B cell (primary cell): Measurements from ENCODE around the gene C20orf204. TPM values are rescaled to one million over a fixed set of nuclear protein-coding genes. Genes with fewer than 3 reads are reported as not detected.

ENCODE experiments used
- ATAC-seq: fragments of 200-7000 bp; cut with Tn5 transposase; one replicate; pipeline ENCODE4 v1.10.0; 2021; ENCODE audit warnings: low read depth, mild to moderate bottlenecking, moderate number of reproducible peaks, moderate library complexity
- CTCF ChIA-PET: fragments of 350-600 bp; sonication (Branson Sonifier 250); formaldehyde crosslinking; loops from one replicate; lab custom pipeline; 2021; ENCODE audit warnings: antibody characterized with exemption, inconsistent platforms; lab: Charles Lee
- POLR2A ChIA-PET: fragments of 350-600 bp; sonication (Branson Sonifier 250); formaldehyde crosslinking; loops from one replicate; lab custom pipeline; 2021; ENCODE audit warnings: antibody characterized with exemption; lab: Charles Lee
- DNase-seq: peaks from one replicate; pipeline ENCODE4 v3.0.0; 2013
- H2AFZ ChIP-seq: 2 replicates; pipeline ENCODE4 v1.6.1; 2012; ENCODE audit warnings: mild to moderate bottlenecking, low read depth, low read length; ENCODE audit not compliant: insufficient read depth, poor library complexity, severe bottlenecking
- H3K27ac ChIP-seq, 2 donors: 1 replicate in 1 of 2; 2 replicates in 1 of 2; pipeline ENCODE4 v1.5.1; 2012 to 2013; ENCODE audit warnings: low read length in 2 of 2, mild to moderate bottlenecking in 2 of 2, moderate library complexity in 1 of 2
- H3K27me3 ChIP-seq, 4 experiments: fragments of 200-600 bp in 1 of 4; sonication (generic) in 1 of 4; replicated peaks in 1 of 4; 1 replicate in 2 of 4; 2 replicates in 2 of 4; pipeline versions ENCODE4 v1.6.1 to v1.7.0; 2013 to 2016; ENCODE audit warnings: low read length in 3 of 4, mild to moderate bottlenecking in 2 of 4, mixed read lengths in 1 of 4, moderate library complexity in 1 of 4; ENCODE audit not compliant: insufficient read depth in 4 of 4, control insufficient read depth in 3 of 4; ENCODE audit errors: control extremely low read depth in 1 of 4
- H3K36me3 ChIP-seq, 2 experiments: replicated peaks in 1 of 2; 1 replicate in 1 of 2; 2 replicates in 1 of 2; pipeline versions ENCODE4 v1.6.1 to v1.7.1; 2013; ENCODE audit warnings: low read length in 1 of 2; ENCODE audit not compliant: insufficient read depth in 2 of 2, control insufficient read depth in 1 of 2; ENCODE audit errors: control extremely low read depth in 1 of 2, extremely low read depth in 1 of 2
- H3K4me1 ChIP-seq, 2 donors: fragments of 200-600 bp in 1 of 2; sonication (generic) in 1 of 2; 1 replicate in 1 of 2; 2 replicates in 1 of 2; pipeline versions ENCODE4 v1.5.1 to v1.6.1; 2013 to 2017; ENCODE audit warnings: low read length in 2 of 2; ENCODE audit not compliant: control insufficient read depth in 2 of 2, insufficient read depth in 2 of 2
- H3K4me2 ChIP-seq: replicated peaks from 2 replicates; pipeline ENCODE3; 2012; ENCODE audit warnings: mild to moderate bottlenecking, low read depth, low read length; ENCODE audit not compliant: poor library complexity, severe bottlenecking
- H3K4me3 ChIP-seq, 5 experiments: fragments of 200-600 bp in 1 of 5; sonication (generic) in 1 of 5; 1 replicate in 3 of 5; 2 replicates in 2 of 5; pipeline versions ENCODE4 v1.5.1 to v1.7.0; 2011 to 2016; ENCODE audit warnings: low read length in 4 of 5, mild to moderate bottlenecking in 4 of 5, low read depth in 2 of 5, control low read depth in 1 of 5, moderate library complexity in 1 of 5; ENCODE audit not compliant: insufficient read depth in 1 of 5; ENCODE audit errors: control extremely low read depth in 1 of 5, extremely low read depth in 1 of 5
- H3K79me2 ChIP-seq: fragments of 200-600 bp; sonication (generic); one replicate; pipeline ENCODE4 v1.6.0; 2016; ENCODE audit warnings: low read length; ENCODE audit not compliant: control insufficient read depth, insufficient read depth
- H3K9ac ChIP-seq: fragments of 200-600 bp; sonication (generic); 2 replicates; pipeline ENCODE4 v1.6.1; 2017; ENCODE audit warnings: mild to moderate bottlenecking, low read length, moderate library complexity
- H3K9me3 ChIP-seq, 3 donors: one replicate each; pipeline versions ENCODE4 v1.6.1 to v1.7.1; 2013; ENCODE audit warnings: low read length in 2 of 3; ENCODE audit not compliant: control insufficient read depth in 2 of 3, insufficient read depth in 1 of 3; ENCODE audit errors: control extremely low read depth in 1 of 3
- H4K20me1 ChIP-seq: 2 replicates; pipeline ENCODE4 v1.6.0; 2012; ENCODE audit warnings: mild to moderate bottlenecking, low read length; ENCODE audit not compliant: insufficient read depth, control insufficient read depth, poor library complexity, severe bottlenecking
- H3K27ac Mint-ChIP-seq: one replicate; pipeline ENCODE4 v1.8.0; 2021; ENCODE audit warnings: mixed read lengths
- H3K27me3 Mint-ChIP-seq: one replicate; pipeline ENCODE4 v1.8.0; 2021; ENCODE audit warnings: mixed read lengths
- H3K4me1 Mint-ChIP-seq: one replicate; pipeline ENCODE4 v1.8.0; 2021; ENCODE audit warnings: mixed read lengths
- H3K4me3 Mint-ChIP-seq: one replicate; pipeline ENCODE4 v1.8.0; 2021; ENCODE audit warnings: mixed read lengths
- H3K9me3 Mint-ChIP-seq: one replicate; pipeline ENCODE4 v1.8.0; 2022; ENCODE audit warnings: mixed read lengths; ENCODE audit not compliant: insufficient read depth
- EZH2 ChIP-seq: IDR thresholded peaks from 2 replicates; pipeline ENCODE4 v1.6.1; 2012; ENCODE audit warnings: borderline replicate concordance, low read depth, mild to moderate bottlenecking, moderate library complexity, low read length; ENCODE audit not compliant: insufficient read depth, poor library complexity, severe bottlenecking
- WGBS: methylation state at CpG from one replicate; pipeline ENCODE4 v1.1.5; 2013; ENCODE audit warnings: missing lambda C conversion rate; ENCODE audit not compliant: insufficient coverage; 5-methylcytosine and 5-hydroxymethylcytosine counted together
- intact Hi-C: fragments of 100-400 bp; cut with micrococcal nuclease; formaldehyde crosslinking; loops from one replicate; pipeline ENCODE4 v1.10.0; 2022
- polyA plus RNA-seq: library from polyadenylated mRNA; depleted of rRNA; stranded (reverse); fragments of >200 nt; gene quantifications from 2 replicates; pipeline ENCODE4 v1.2.3, GENCODE V29; 2012
- total RNA-seq, 2 donors: library from RNA; stranded (reverse); fragments of 120-200 nt in 1 of 2; gene quantifications; 1 replicate in 1 of 2; 2 replicates in 1 of 2; pipeline versions ENCODE4 v1.2.3 to v1.2.4, GENCODE V29; 2013 to 2022
- TF ChIP-seq, protein P1 (sequence below): fragments of 200-600 bp; IDR thresholded peaks from one replicate; pipeline ENCODE4 v1.8.0; 2022; ENCODE audit warnings: antibody characterized with exemption, mild to moderate bottlenecking

C20orf204 gene
- total and polyA plus RNA-seq, 2 donors (not counting 1 experiment from before 2014, with no cell fraction given), result 0.24 to 2.5 TPM

DNA sequence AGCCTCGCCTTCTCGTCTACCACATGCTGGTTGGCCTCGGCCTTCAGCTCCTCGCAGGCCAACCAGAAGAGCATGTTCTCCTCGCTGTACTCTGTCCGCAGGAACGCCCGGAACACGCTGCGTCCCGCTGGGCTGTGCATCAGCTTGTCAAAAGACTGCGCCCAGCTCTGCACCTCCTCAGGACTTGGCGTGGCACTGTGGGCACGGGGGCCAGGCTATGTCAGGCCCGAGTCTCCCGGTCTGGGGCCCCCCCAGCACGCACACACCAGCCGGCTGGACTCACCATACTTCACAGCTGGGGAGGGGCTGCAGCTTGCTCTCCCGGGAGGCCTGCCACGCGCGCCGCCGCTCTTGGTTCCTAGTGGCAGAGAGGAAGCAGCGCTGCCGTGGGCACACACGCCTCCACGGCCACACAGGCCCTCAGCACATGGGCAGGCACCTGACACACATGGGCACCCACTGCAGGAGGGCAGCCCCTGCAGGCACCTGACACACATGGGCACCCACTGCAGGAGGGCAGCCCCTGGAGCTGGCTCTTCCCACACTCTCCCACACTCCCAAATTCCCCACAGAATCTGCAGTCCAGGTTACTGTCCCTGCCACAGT, 38.3 kb downstream of the C20orf204 start:
- Mint-ChIP-seq H3K27ac (peak overlapping the region; percentile 50), H3K9me3 (no peaks in the 10 kb centered on the region), H3K4me1 (peaks cover 57% of the 10 kb centered on the region), H3K4me3 (no peak overlapping the region), H3K27me3 (no peaks in the 10 kb centered on the region)
- TF ChIP-seq EZH2, result no peak
- TF ChIP-seq, protein P1, sequence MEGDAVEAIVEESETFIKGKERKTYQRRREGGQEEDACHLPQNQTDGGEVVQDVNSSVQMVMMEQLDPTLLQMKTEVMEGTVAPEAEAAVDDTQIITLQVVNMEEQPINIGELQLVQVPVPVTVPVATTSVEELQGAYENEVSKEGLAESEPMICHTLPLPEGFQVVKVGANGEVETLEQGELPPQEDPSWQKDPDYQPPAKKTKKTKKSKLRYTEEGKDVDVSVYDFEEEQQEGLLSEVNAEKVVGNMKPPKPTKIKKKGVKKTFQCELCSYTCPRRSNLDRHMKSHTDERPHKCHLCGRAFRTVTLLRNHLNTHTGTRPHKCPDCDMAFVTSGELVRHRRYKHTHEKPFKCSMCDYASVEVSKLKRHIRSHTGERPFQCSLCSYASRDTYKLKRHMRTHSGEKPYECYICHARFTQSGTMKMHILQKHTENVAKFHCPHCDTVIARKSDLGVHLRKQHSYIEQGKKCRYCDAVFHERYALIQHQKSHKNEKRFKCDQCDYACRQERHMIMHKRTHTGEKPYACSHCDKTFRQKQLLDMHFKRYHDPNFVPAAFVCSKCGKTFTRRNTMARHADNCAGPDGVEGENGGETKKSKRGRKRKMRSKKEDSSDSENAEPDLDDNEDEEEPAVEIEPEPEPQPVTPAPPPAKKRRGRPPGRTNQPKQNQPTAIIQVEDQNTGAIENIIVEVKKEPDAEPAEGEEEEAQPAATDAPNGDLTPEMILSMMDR, result no peak
- no peak overlapping the region for H3K27ac ChIP-seq
- intact Hi-C loops, result no loop called here
- H3K4me3 ChIP-seq, result no peak overlapping the region
- POLR2A ChIA-PET, result interaction anchor here (0.6 to 0.7 kb wide), 3 partner anchors 12 to 114 kb away, joined by 3 to 4 read pairs (median 4); no protein-coding TSS in a partner anchor
- CTCF ChIA-PET, result interaction anchor here (0.6 to 1.0 kb wide), 3 partner anchors 12 to 331 kb away, joined by 3 read pairs; partner anchors contain the start of gene PRPF6
- H3K27me3 ChIP-seq, result no peaks in the 10 kb centered on the region
- H4K20me1 ChIP-seq, result peaks cover 78% of the 10 kb centered on the region
- ATAC-seq (no peak), DNase-seq (peak; percentile 28)
- no peaks in the 10 kb centered on the region for H3K9me3 ChIP-seq
- H3K79me2 ChIP-seq, result peaks cover 30% of the 10 kb centered on the region
- H2AFZ ChIP-seq, result no peak overlapping the region
- H3K4me1 ChIP-seq, result peaks cover 26 to 76% of the 10 kb centered on the region in 2 donors
- H3K4me2 ChIP-seq, result no peak overlapping the region
- H3K36me3 ChIP-seq, result peaks cover 0 to 48% of the 10 kb centered on the region in 2 experiments
- no peak overlapping the region for H3K9ac ChIP-seq
- WGBS, result 73% methylated on average over 28 of the region's 28 CpGs

DNA sequence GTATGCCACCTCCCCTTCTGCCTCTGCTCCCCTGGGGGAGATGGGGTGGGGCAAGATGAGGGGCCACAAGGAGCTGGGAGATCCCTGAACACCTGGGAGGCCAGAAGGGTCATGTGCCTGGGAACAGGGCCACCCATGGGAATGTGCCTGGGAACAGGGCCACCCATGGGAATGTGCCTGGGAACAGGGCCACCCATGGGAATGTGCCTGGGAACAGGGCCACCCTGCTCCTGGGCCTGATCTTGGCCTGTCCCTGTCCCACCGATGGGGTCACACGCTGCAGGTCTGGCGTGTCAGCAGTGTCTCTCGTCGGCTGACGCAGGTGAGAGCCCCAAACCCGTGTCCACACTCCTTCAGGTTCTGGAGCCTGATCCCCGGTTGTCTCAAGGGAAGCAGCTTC, 39.0 kb downstream of the C20orf204 start:
- 95% methylated on average over 8 of the region's 8 CpGs for WGBS
- Mint-ChIP-seq H3K4me3 (no peak overlapping the region), H3K27me3 (no peaks in the 10 kb centered on the region), H3K9me3 (no peaks in the 10 kb centered on the region), H3K4me1 (peaks cover 52% of the 10 kb centered on the region), H3K27ac (peak overlapping the region; percentile 72)
- H3K79me2 ChIP-seq, result peaks cover 25% of the 10 kb centered on the region
- ATAC-seq, result no peak
- ChIA-PET POLR2A (interaction anchor here (0.5 to 0.7 kb wide), 3 partner anchors 12 to 1230 kb away, joined by 3 to 4 read pairs (median 3); no protein-coding TSS in a partner anchor), CTCF (interaction anchor here (0.6 to 8.2 kb wide), 2 partner anchors 35 to 332 kb away, joined by 3 to 65 read pairs; no protein-coding TSS in a partner anchor)
- H3K36me3 ChIP-seq, result peaks cover 0 to 48% of the 10 kb centered on the region in 2 experiments
- peak overlapping the region in 1 of 2 donors; percentile 9 for H3K27ac ChIP-seq
- H3K9me3 ChIP-seq, result no peaks in the 10 kb centered on the region
- peaks cover 71% of the 10 kb centered on the region for H4K20me1 ChIP-seq
- no peak for DNase-seq
- H3K4me1 ChIP-seq, result peaks cover 19 to 70% of the 10 kb centered on the region in 2 donors
- H3K27me3 ChIP-seq, result no peaks in the 10 kb centered on the region
- intact Hi-C loops, result loop anchor here (5.0 kb wide), 2 partner anchors 118 to 182 kb away; partner anchors contain the start of genes PCMTD2 and UCKL1
- TF ChIP-seq EZH2, result no peak
- TF ChIP-seq, protein P1, result no peak
- H3K9ac ChIP-seq, result no peak overlapping the region
- H3K4me3 ChIP-seq, result no peak overlapping the region
- H2AFZ ChIP-seq, result no peak overlapping the region
- H3K4me2 ChIP-seq, result no peak overlapping the region
